SU-DHL-6 (cell line): Measurements from ENCODE around the gene ARMH4.

Experiments
- H2AFZ ChIP-seq: fragments of 200-600 bp; sonication (generic); 2 replicates; pipeline ENCODE4 v1.6.1; 2014; ENCODE audit warnings: low read depth, mild to moderate bottlenecking, moderate library complexity, mixed read lengths, antibody characterized with exemption, low read length; ENCODE audit not compliant: severe bottlenecking
- H3F3A ChIP-seq: fragments of 200-600 bp; shearing (Covaris generic); 2 replicates; pipeline ENCODE4 v1.6.0; 2016; ENCODE audit warnings: antibody characterized with exemption, mild to moderate bottlenecking; ENCODE audit not compliant: insufficient read depth
- H3K27ac ChIP-seq: fragments of 200-600 bp; sonication (generic); 2 replicates; pipeline ENCODE4 v1.5.1; 2016; ENCODE audit warnings: low read depth, mild to moderate bottlenecking, low read length, moderate library complexity, mixed read lengths
- H3K27me3 ChIP-seq: fragments of 200-600 bp; sonication (generic), shearing (Covaris generic); 2 replicates; pipeline ENCODE4 v1.6.0; 2014; ENCODE audit warnings: mild to moderate bottlenecking, low read length
- H3K36me3 ChIP-seq: fragments of 200-600 bp; sonication (generic); 2 replicates; pipeline ENCODE4 v1.6.1; 2014; ENCODE audit warnings: mild to moderate bottlenecking, low read length, mixed read lengths
- H3K4me2 ChIP-seq: fragments of 300-600, 200-600 bp; shearing (Covaris generic), sonication (generic); 2 replicates; pipeline ENCODE4 v1.6.0; 2014; ENCODE audit warnings: low read length, low read depth, mild to moderate bottlenecking; ENCODE audit not compliant: poor library complexity, severe bottlenecking
- H3K4me3 ChIP-seq: fragments of 200-600 bp; sonication (generic); 2 replicates; pipeline ENCODE4 v1.5.1; 2014; ENCODE audit warnings: antibody characterized with exemption, low read length, mild to moderate bottlenecking, mixed read lengths; ENCODE audit not compliant: insufficient read depth, poor library complexity, severe bottlenecking
- H3K79me2 ChIP-seq: fragments of 200-600 bp; sonication (generic); 2 replicates; pipeline ENCODE4 v1.6.1; 2014; ENCODE audit warnings: mild to moderate bottlenecking, low read length, moderate library complexity; ENCODE audit not compliant: insufficient read depth
- H3K9ac ChIP-seq: fragments of 200-600 bp; sonication (generic); 2 replicates; pipeline ENCODE4 v1.7.0; 2014; ENCODE audit warnings: mild to moderate bottlenecking, low read length
- H3K9me2 ChIP-seq: fragments of 200-600 bp; sonication (generic); replicated peaks from 2 replicates; pipeline ENCODE4 v1.6.1; 2014; ENCODE audit warnings: low read length; ENCODE audit not compliant: insufficient read depth
- H3K9me3 ChIP-seq: fragments of 200-600 bp; sonication (generic); 2 replicates; pipeline ENCODE4 v1.6.1; 2014; ENCODE audit warnings: low read length, mixed read lengths; ENCODE audit not compliant: insufficient read depth
- H4K20me1 ChIP-seq: fragments of 200-600 bp; sonication (generic); 2 replicates; pipeline ENCODE4 v1.6.1; 2014; ENCODE audit warnings: low read depth, mild to moderate bottlenecking, antibody characterized with exemption, low read length, moderate library complexity, mixed read lengths
- EZH2phosphoT487 ChIP-seq: fragments of 200-600 bp; sonication (generic), shearing (Covaris generic); conservative IDR thresholded peaks from 2 replicates; pipeline ENCODE4 v1.6.1; 2018; ENCODE audit warnings: mild to moderate bottlenecking, antibody characterized with exemption, low read length, moderate library complexity, mixed read lengths
- TF ChIP-seq, protein P1 (sequence below): fragments of 200-600 bp; sonication (generic); IDR thresholded peaks from one replicate; pipeline ENCODE4 v1.5.1; 2017; ENCODE audit warnings: antibody characterized with exemption, mild to moderate bottlenecking, low read length, moderate library complexity; ENCODE audit not compliant: insufficient read depth, poor library complexity, severe bottlenecking

Gene ARMH4

DNA sequence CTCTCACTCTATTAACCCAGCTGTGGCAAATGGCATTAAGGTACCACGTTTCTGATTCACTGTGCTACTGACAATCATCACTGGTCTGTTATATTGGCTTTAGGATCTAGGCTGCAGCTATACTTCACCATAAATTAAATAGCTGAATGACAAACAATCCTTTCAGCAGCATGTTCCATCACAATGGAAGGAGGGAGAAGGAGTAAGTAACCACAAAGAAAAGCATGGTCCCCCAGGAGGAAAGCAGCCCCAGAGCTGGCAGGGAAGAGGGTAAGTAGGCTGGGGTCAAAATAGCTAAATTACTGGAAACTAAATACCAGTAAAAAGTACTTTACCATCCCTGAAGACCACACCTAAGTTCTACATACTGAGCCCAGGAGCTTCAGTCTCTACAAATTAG, 2.8 kb downstream of the ARMH4 start:
- Histone ChIP-seq H3K4me2 (no peak overlapping the region), H3K27me3 (no peaks in the 10 kb centered on the region), H2AFZ (no peak overlapping the region)

GRCh38 chr14:58146399-58146798, 5.6 kb downstream of the ARMH4 start:
- H3K9me2 ChIP-seq: no peaks in the 10 kb centered on the region
- no peak overlapping the region for H3K4me3 ChIP-seq
- H3K9ac ChIP-seq: no peak overlapping the region
- H3K9me3 ChIP-seq: no peaks in the 10 kb centered on the region
- no peak for TF ChIP-seq EZH2phosphoT487
- TF ChIP-seq, protein P1, sequence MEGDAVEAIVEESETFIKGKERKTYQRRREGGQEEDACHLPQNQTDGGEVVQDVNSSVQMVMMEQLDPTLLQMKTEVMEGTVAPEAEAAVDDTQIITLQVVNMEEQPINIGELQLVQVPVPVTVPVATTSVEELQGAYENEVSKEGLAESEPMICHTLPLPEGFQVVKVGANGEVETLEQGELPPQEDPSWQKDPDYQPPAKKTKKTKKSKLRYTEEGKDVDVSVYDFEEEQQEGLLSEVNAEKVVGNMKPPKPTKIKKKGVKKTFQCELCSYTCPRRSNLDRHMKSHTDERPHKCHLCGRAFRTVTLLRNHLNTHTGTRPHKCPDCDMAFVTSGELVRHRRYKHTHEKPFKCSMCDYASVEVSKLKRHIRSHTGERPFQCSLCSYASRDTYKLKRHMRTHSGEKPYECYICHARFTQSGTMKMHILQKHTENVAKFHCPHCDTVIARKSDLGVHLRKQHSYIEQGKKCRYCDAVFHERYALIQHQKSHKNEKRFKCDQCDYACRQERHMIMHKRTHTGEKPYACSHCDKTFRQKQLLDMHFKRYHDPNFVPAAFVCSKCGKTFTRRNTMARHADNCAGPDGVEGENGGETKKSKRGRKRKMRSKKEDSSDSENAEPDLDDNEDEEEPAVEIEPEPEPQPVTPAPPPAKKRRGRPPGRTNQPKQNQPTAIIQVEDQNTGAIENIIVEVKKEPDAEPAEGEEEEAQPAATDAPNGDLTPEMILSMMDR: no peak
- no peaks in the 10 kb centered on the region for H3F3A ChIP-seq
- H3K27me3 ChIP-seq: no peaks in the 10 kb centered on the region
- H2AFZ ChIP-seq: no peak overlapping the region
- no peaks in the 10 kb centered on the region for H4K20me1 ChIP-seq
- no peaks in the 10 kb centered on the region for H3K36me3 ChIP-seq
- no peak overlapping the region for H3K27ac ChIP-seq
- no peak overlapping the region for H3K4me2 ChIP-seq
- no peaks in the 10 kb centered on the region for H3K79me2 ChIP-seq

More for the DNA sequence above, 2.8 kb downstream of the ARMH4 start:
- TF ChIP-seq EZH2phosphoT487: no peak
- TF ChIP-seq, protein P1: no peak
- H3K9ac ChIP-seq: no peak overlapping the region
- H4K20me1 ChIP-seq: no peaks in the 10 kb centered on the region
- no peak overlapping the region for H3K4me3 ChIP-seq
- no peaks in the 10 kb centered on the region for H3K36me3 ChIP-seq
- no peak overlapping the region for H3K27ac ChIP-seq
- no peaks in the 10 kb centered on the region for H3F3A ChIP-seq
- H3K9me3 ChIP-seq: no peaks in the 10 kb centered on the region
- H3K79me2 ChIP-seq: no peaks in the 10 kb centered on the region
- no peaks in the 10 kb centered on the region for H3K9me2 ChIP-seq

DNA sequence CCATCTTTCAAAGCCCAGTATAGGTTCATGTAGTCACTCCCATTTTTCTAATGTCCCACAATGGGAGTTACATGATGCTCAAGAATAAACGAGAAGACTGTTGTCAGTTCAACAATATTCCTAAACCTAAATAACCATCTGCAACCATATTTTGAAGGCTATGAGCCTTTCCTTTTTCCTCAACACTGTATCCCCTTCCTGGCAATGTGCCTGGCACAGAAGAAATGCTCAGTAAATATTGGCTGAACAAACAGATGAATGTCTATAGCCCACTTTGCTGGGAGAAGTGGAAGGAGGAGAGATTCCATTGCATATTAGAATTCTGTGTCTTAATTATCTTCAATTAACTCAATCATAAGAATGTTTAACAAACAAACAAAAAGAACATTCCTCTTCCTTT, 6.1 kb downstream of the ARMH4 start:
- no peak overlapping the region for H3K27ac ChIP-seq
- H3F3A ChIP-seq: no peaks in the 10 kb centered on the region
- TF ChIP-seq, protein P1: no peak
- no peak for TF ChIP-seq EZH2phosphoT487
- no peak overlapping the region for H3K9ac ChIP-seq
- H3K9me3 ChIP-seq: no peaks in the 10 kb centered on the region
- H4K20me1 ChIP-seq: no peaks in the 10 kb centered on the region
- no peaks in the 10 kb centered on the region for H3K36me3 ChIP-seq
- no peaks in the 10 kb centered on the region for H3K9me2 ChIP-seq
- no peak overlapping the region for H2AFZ ChIP-seq
- no peaks in the 10 kb centered on the region for H3K27me3 ChIP-seq
- no peak overlapping the region for H3K4me3 ChIP-seq
- H3K79me2 ChIP-seq: no peaks in the 10 kb centered on the region
- no peak overlapping the region for H3K4me2 ChIP-seq
